Measurements from ENCODE around the gene TECPR2.

The TECPR2 gene

GRCh38 chr14:102491366-102491765 is 128.6 kb downstream of the TECPR2 start:
- TF ChIP-seq, protein P1, sequence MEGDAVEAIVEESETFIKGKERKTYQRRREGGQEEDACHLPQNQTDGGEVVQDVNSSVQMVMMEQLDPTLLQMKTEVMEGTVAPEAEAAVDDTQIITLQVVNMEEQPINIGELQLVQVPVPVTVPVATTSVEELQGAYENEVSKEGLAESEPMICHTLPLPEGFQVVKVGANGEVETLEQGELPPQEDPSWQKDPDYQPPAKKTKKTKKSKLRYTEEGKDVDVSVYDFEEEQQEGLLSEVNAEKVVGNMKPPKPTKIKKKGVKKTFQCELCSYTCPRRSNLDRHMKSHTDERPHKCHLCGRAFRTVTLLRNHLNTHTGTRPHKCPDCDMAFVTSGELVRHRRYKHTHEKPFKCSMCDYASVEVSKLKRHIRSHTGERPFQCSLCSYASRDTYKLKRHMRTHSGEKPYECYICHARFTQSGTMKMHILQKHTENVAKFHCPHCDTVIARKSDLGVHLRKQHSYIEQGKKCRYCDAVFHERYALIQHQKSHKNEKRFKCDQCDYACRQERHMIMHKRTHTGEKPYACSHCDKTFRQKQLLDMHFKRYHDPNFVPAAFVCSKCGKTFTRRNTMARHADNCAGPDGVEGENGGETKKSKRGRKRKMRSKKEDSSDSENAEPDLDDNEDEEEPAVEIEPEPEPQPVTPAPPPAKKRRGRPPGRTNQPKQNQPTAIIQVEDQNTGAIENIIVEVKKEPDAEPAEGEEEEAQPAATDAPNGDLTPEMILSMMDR (IDR thresholded peaks at IDR 0.05) = no peak
- Histone ChIP-seq H3K9me3 (no peaks in the 10 kb centered on the region), H3K36me3 (peaks cover 83% of the 10 kb centered on the region), H3K4me1 (ENCODE audit: control insufficient read depth in 1 of 2, insufficient read depth in 1 of 2, low read depth in 1 of 2, low read length in 1 of 2) (no peaks in the 10 kb centered on the region), H3K27me3 (no peaks in the 10 kb centered on the region), H3K27ac (no peak overlapping the region), H3K4me3 (ENCODE audit: low read depth in 1 of 2, low read length in 1 of 2) (no peak overlapping the region)

- H3K4me3 ChIP-seq (ENCODE audit: low read depth in 1 of 2, low read length in 1 of 2) = no peak overlapping the region
- H3K4me1 ChIP-seq (ENCODE audit: control insufficient read depth in 1 of 2, insufficient read depth in 1 of 2, low read depth in 1 of 2, low read length in 1 of 2) = no peaks in the 10 kb centered on the region
- peaks cover 83% of the 10 kb centered on the region for H3K36me3 ChIP-seq
- no peaks in the 10 kb centered on the region for H3K27me3 ChIP-seq
- no peaks in the 10 kb centered on the region for H3K9me3 ChIP-seq
- TF ChIP-seq, protein P1 (IDR thresholded peaks at IDR 0.05) = no peak
- H3K27ac ChIP-seq = no peak overlapping the region
These were observed 129.2 kb downstream of the TECPR2 start for GRCh38 chr14:102491786-102492530.

DNA sequence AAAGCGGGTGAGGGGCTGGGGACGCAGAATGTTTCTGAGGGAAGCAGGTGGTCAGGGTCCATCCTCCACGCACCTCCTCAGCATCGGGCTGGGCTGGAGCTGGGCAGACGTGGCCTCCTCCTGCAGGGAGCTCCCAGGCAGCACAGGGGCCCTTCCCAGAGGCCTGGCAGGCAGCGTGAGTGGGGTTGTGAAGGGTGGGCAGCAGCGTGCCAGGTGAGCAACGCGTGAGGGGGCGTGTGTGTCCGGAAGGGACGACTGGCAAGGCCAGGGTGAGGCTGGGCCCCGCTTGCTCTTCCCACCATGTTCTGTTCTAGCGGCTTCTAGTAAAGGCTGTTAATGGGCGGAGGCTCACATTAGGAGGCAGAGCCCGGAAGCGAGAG is 129.8 kb downstream of the TECPR2 start:
- Histone ChIP-seq H3K36me3 (peaks cover 87% of the 10 kb centered on the region), H3K27ac (no peak overlapping the region), H3K4me3 (ENCODE audit: low read depth in 1 of 2, low read length in 1 of 2) (no peak overlapping the region), H3K9me3 (no peaks in the 10 kb centered on the region), H3K4me1 (ENCODE audit: control insufficient read depth in 1 of 2, insufficient read depth in 1 of 2, low read depth in 1 of 2, low read length in 1 of 2) (no peaks in the 10 kb centered on the region), H3K27me3 (no peaks in the 10 kb centered on the region)
- TF ChIP-seq, protein P1 (IDR thresholded peaks at IDR 0.05) = no peak

DNA sequence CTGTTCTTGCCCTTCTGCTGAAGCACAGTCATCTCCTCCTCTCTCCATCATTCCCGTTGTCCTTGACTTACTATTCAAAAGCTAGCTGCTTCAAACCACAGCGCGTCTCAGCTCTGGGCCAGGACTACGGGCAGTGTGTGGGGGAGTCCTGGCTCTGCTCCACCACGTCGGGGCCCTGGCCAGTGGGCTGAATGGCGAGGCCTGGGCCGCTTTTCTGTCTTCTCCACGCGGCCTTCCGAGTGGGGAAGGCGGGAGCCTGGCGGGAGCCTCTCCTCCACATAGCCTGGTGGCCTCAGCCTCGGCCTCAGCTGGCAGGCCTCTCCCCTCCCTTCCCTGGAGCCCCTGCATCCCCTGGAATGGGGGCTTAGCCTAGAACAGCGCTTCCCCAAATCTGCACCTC is 130.4 kb downstream of the TECPR2 start:
- TF ChIP-seq, protein P1 (IDR thresholded peaks at IDR 0.05) = no peak
- no peaks in the 10 kb centered on the region for H3K27me3 ChIP-seq
- H3K27ac ChIP-seq = no peak overlapping the region
- H3K36me3 ChIP-seq = peaks cover 93% of the 10 kb centered on the region
- H3K9me3 ChIP-seq = no peaks in the 10 kb centered on the region
- H3K4me1 ChIP-seq (ENCODE audit: control insufficient read depth in 1 of 2, insufficient read depth in 1 of 2, low read depth in 1 of 2, low read length in 1 of 2) = no peaks in the 10 kb centered on the region
- no peak overlapping the region for H3K4me3 ChIP-seq (ENCODE audit: low read depth in 1 of 2, low read length in 1 of 2)

- Histone ChIP-seq H3K27me3 (no peaks in the 10 kb centered on the region), H3K27ac (no peak overlapping the region), H3K36me3 (peaks cover 94% of the 10 kb centered on the region), H3K4me1 (ENCODE audit: control insufficient read depth in 1 of 2, insufficient read depth in 1 of 2, low read depth in 1 of 2, low read length in 1 of 2) (no peaks in the 10 kb centered on the region), H3K9me3 (no peaks in the 10 kb centered on the region), H3K4me3 (ENCODE audit: low read depth in 1 of 2, low read length in 1 of 2) (no peak overlapping the region)
- TF ChIP-seq, protein P1 (IDR thresholded peaks at IDR 0.05) = no peak
These were observed 130.8 kb downstream of the TECPR2 start for GRCh38 chr14:102493585-102493984.

Measured in neutrophil (primary cell).